AG10803 (cell line): ENCODE results near the gene ASCC3.

Source experiments
- DNase-seq: peaks from one replicate; pipeline ENCODE4 v3.0.0; 2010; ENCODE audit warnings: low read depth
- H3K4me3 ChIP-seq: 2 replicates; pipeline ENCODE4 v1.5.1; 2011; ENCODE audit warnings: mild to moderate bottlenecking, low read length, control low read depth
- CTCF ChIP-seq: conservative IDR thresholded peaks from 2 replicates; pipeline ENCODE4 v1.5.1; 2011; ENCODE audit warnings: mild to moderate bottlenecking, low read length, control low read depth, inconsistent platforms

The ASCC3 gene

GRCh38 chr6:100506651-100507050, 374.5 kb downstream of the ASCC3 start:
- TF ChIP-seq CTCF: no peak
- peak; percentile 35 for DNase-seq

GRCh38 chr6:100504786-100505737, 376.1 kb downstream of the ASCC3 start:
- 0 out of 2 replicates have a peak, but pooled peaks have one; percentile 7 for TF ChIP-seq CTCF
- peak; percentile 91 for DNase-seq
- H3K4me3 ChIP-seq: no peak overlapping the region

More at GRCh38 chr6:100506651-100507050, 374.5 kb downstream of the ASCC3 start:
- H3K4me3 ChIP-seq: no peak overlapping the region

- no peak for DNase-seq
- H3K4me3 ChIP-seq: no peak overlapping the region
- no peak for TF ChIP-seq CTCF
Measured at GRCh38 chr6:100503043-100503705, 378.0 kb downstream of the ASCC3 start.

DNA sequence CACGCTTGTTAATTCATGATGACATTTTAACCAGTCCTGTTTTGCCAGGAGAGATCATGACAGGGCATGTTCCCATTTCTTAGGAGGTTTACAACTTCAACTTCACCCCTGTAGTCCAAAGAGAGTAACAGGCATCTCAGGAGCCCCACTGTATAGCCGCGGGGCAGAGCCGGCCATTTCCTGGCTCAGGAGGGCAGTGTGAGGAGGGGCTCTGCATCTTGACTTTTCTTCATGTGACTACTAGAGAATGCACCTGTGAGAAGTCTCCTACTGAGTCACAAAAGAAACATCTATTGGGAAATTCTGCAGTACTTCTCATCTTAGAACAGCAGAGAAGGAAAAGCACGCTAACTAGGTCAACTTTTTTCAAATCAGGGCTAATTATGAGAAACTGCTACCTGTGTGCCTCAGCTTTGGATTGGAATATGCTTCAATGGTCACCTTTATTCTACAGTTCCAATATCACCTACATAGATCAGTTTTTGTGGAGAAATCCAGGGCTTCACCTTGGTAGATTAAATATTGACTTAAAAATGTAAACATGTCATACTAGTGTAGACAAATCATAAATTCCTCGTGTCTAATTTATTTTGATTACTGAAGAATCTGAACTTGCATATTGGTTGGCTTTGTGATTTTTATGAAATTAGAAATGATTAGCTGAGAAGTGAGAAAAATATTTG, 387.8 kb downstream of the ASCC3 start:
- no peak overlapping the region for H3K4me3 ChIP-seq
- TF ChIP-seq CTCF: no peak
- DNase-seq: no peak

- DNase-seq: no peak
- TF ChIP-seq CTCF: no peak
- no peak overlapping the region for H3K4me3 ChIP-seq
Measured at GRCh38 chr6:100491952-100492670, 389.0 kb downstream of the ASCC3 start.

GRCh38 chr6:100490065-100490464, 391.1 kb downstream of the ASCC3 start:
- DNase-seq: no peak
- TF ChIP-seq CTCF: no peak
- no peak overlapping the region for H3K4me3 ChIP-seq
